22Rv1 (cell line): Measurements from ENCODE around the gene CPA3.

Source experiments
- CTCF ChIP-seq: fragments of 450-650 bp; IDR thresholded peaks from 2 replicates; pipeline ENCODE4 v1.5.1; 2017; ENCODE audit warnings: mild to moderate bottlenecking
- ZFX ChIP-seq: fragments of 450-650 bp; IDR thresholded peaks from 2 replicates; pipeline ENCODE4 v1.6.1; 2017; ENCODE audit warnings: antibody characterized with exemption, borderline replicate concordance

- TF ChIP-seq CTCF (no peak), ZFX (no peak)
Observed at GRCh38 chr3:148840451-148840850, 24.6 kb upstream of the CPA3 start.
